ENCODE measurements around the gene SHOX.
"Not testable (repeated sequence)": the region's sequence is repeated elsewhere in the genome, so short reads cannot be mapped to it uniquely, and the experiment has no call there.

SHOX gene

GRCh38 chrX:630612-631496 lies at the start of gene SHOX:
Gene SHOX (plus strand): TSS chrX:630791. CDS start chrX:630898, 107 bp downstream.
- no peak for DNase-seq (ENCODE audit: low spot score)

GRCh38 chrX:581066-581465 lies 49.5 kb upstream of the SHOX start:
- no peak for DNase-seq (ENCODE audit: low spot score)

- no peak for DNase-seq (ENCODE audit: low spot score)
These were observed 48.8 kb upstream of the SHOX start for GRCh38 chrX:581720-582298.

- no peak for DNase-seq (ENCODE audit: low spot score)
These were observed 46.0 kb upstream of the SHOX start for GRCh38 chrX:584572-584971.

GRCh38 chrX:585115-585808 lies 45.3 kb upstream of the SHOX start:
- DNase-seq (ENCODE audit: low spot score) = no peak

- DNase-seq (ENCODE audit: low spot score) = no peak
These were observed 44.2 kb upstream of the SHOX start for GRCh38 chrX:586351-586750.

GRCh38 chrX:589261-589660 lies 41.3 kb upstream of the SHOX start:
- DNase-seq (ENCODE audit: low spot score) = not testable (repeated sequence)

- DNase-seq (ENCODE audit: low spot score) = no peak
These were observed 39.7 kb upstream of the SHOX start for GRCh38 chrX:590693-591404.

- DNase-seq (ENCODE audit: low spot score) = no peak
These were observed 30.5 kb upstream of the SHOX start for GRCh38 chrX:599837-600715.

GRCh38 chrX:603029-603428 lies 27.6 kb upstream of the SHOX start:
- DNase-seq (ENCODE audit: low spot score) = not testable (repeated sequence)

GRCh38 chrX:604616-605015 lies 26.0 kb upstream of the SHOX start:
- not testable (repeated sequence) for DNase-seq (ENCODE audit: low spot score)

- DNase-seq (ENCODE audit: low spot score) = not testable (repeated sequence)
These were observed 22.5 kb upstream of the SHOX start for GRCh38 chrX:608088-608487.

- no peak for DNase-seq (ENCODE audit: low spot score)
These were observed 16.5 kb upstream of the SHOX start for GRCh38 chrX:614136-614535.

- DNase-seq (ENCODE audit: low spot score) = no peak
These were observed 13.2 kb upstream of the SHOX start for GRCh38 chrX:617401-617800.

- DNase-seq (ENCODE audit: low spot score) = no peak
These were observed 12.7 kb upstream of the SHOX start for GRCh38 chrX:617891-618290.

- not testable (repeated sequence) for DNase-seq (ENCODE audit: low spot score)
These were observed 12.3 kb upstream of the SHOX start for GRCh38 chrX:618304-618703.

GRCh38 chrX:618761-619450 lies 11.7 kb upstream of the SHOX start:
- DNase-seq (ENCODE audit: low spot score) = no peak

GRCh38 chrX:619451-619811 lies 11.2 kb upstream of the SHOX start:
- no peak for DNase-seq (ENCODE audit: low spot score)

GRCh38 chrX:619812-620531 lies 10.6 kb upstream of the SHOX start:
- no peak for DNase-seq (ENCODE audit: low spot score)

Measured in activated CD4-positive, alpha-beta T cell treated with anti-CD3 and anti-CD28 coated beads, Interleukin-2, Interleukin-4, amounts not matched to agents 100 ng/mL and 50 ng/mL, durations not matched to agents 16 hours and 8 hours (primary cell).